Activated CD4-positive, alpha-beta T cell treated with anti-CD3 and anti-CD28 coated beads, Interleukin-2, amount 10 ng/mL, durations not matched to agents 24 days and 14 days (primary cell): ENCODE results near the gene XYLT2. TPM values are rescaled to one million over a fixed set of nuclear protein-coding genes. Genes with fewer than 3 reads are reported as not detected.
"Not testable (repeated sequence)": the region's sequence is repeated elsewhere in the genome, so short reads cannot be mapped to it uniquely, and the experiment has no call there.

ENCODE experiments used
- DNase-seq: peaks from one replicate; pipeline ENCODE4 v3.0.0; 2022
- H3K27ac Mint-ChIP-seq: one replicate; pipeline ENCODE4 v1.8.0; 2022; ENCODE audit warnings: mild to moderate bottlenecking, mixed read lengths
- H3K27me3 Mint-ChIP-seq: one replicate; pipeline ENCODE4 v1.8.0; 2022; ENCODE audit warnings: mixed read lengths
- H3K36me3 Mint-ChIP-seq: one replicate; pipeline ENCODE4 v1.8.0; 2022; ENCODE audit warnings: low read depth, mild to moderate bottlenecking, mixed read lengths
- H3K4me1 Mint-ChIP-seq: one replicate; pipeline ENCODE4 v1.8.0; 2021; ENCODE audit warnings: mixed read lengths
- H3K4me3 Mint-ChIP-seq: one replicate; pipeline ENCODE4 v1.8.0; 2022; ENCODE audit warnings: mild to moderate bottlenecking, moderate library complexity, mixed read lengths
- H3K9me3 Mint-ChIP-seq: one replicate; pipeline ENCODE4 v1.8.0; 2021; ENCODE audit warnings: mixed read lengths
- intact Hi-C: fragments of 100-400 bp; cut with micrococcal nuclease; formaldehyde crosslinking; loops from one replicate; pipeline ENCODE4 v1.15.1; 2023
- total RNA-seq: library from RNA; stranded (reverse); gene quantifications from 2 replicates; pipeline ENCODE4 v1.2.3, GENCODE V29; 2022

Gene XYLT2
- total RNA-seq, 1 donor from 2014 or later = 65.3 TPM

GRCh38 chr17:50329716-50330115 is 16.2 kb upstream of the XYLT2 start:
- Mint-ChIP-seq H3K36me3 (no peaks in the 10 kb centered on the region), H3K9me3 (no peaks in the 10 kb centered on the region), H3K4me1 (peaks cover 16% of the 10 kb centered on the region), H3K4me3 (no peak overlapping the region), H3K27ac (no peak overlapping the region), H3K27me3 (peaks cover 2% of the 10 kb centered on the region)
- intact Hi-C loops = no loop called here
- no peak for DNase-seq

GRCh38 chr17:50330151-50330775 is 15.7 kb upstream of the XYLT2 start:
- H3K27ac Mint-ChIP-seq = peak overlapping the region; percentile 29
- DNase-seq = no peak
- peaks cover 2% of the 10 kb centered on the region for H3K27me3 Mint-ChIP-seq
- intact Hi-C loops = no loop called here
- no peaks in the 10 kb centered on the region for H3K36me3 Mint-ChIP-seq
- no peaks in the 10 kb centered on the region for H3K9me3 Mint-ChIP-seq
- peaks cover 16% of the 10 kb centered on the region for H3K4me1 Mint-ChIP-seq
- H3K4me3 Mint-ChIP-seq = no peak overlapping the region

- no peaks in the 10 kb centered on the region for H3K9me3 Mint-ChIP-seq
- peak overlapping the region; percentile 74 for H3K27ac Mint-ChIP-seq
- no peak overlapping the region for H3K4me3 Mint-ChIP-seq
- no peaks in the 10 kb centered on the region for H3K36me3 Mint-ChIP-seq
- peaks cover 2% of the 10 kb centered on the region for H3K27me3 Mint-ChIP-seq
- H3K4me1 Mint-ChIP-seq = peaks cover 14% of the 10 kb centered on the region
- intact Hi-C loops = no loop called here
- no peak for DNase-seq
Measured at GRCh38 chr17:50331085-50331791, 14.7 kb upstream of the XYLT2 start.

GRCh38 chr17:50332196-50332595 is 13.7 kb upstream of the XYLT2 start:
- DNase-seq = no peak
- Mint-ChIP-seq H3K9me3 (no peaks in the 10 kb centered on the region), H3K4me3 (no peak overlapping the region), H3K27me3 (peaks cover 2% of the 10 kb centered on the region), H3K27ac (peak overlapping the region; percentile 58), H3K4me1 (peaks cover 11% of the 10 kb centered on the region), H3K36me3 (no peaks in the 10 kb centered on the region)
- intact Hi-C loops = no loop called here

GRCh38 chr17:50333291-50334057 is 12.5 kb upstream of the XYLT2 start:
- intact Hi-C loops, H3K36me3 Mint-ChIP-seq: not testable (repeated sequence)

GRCh38 chr17:50337956-50338355 is 8.0 kb upstream of the XYLT2 start:
- Mint-ChIP-seq H3K4me1 (peaks cover 7% of the 10 kb centered on the region), H3K27me3 (peaks cover 5% of the 10 kb centered on the region), H3K27ac (no peak overlapping the region), H3K36me3 (peaks cover 2% of the 10 kb centered on the region), H3K9me3 (peaks cover 11% of the 10 kb centered on the region), H3K4me3 (no peak overlapping the region)
- intact Hi-C loops = no loop called here
- DNase-seq = no peak

More at GRCh38 chr17:50333291-50334057, 12.5 kb upstream of the XYLT2 start:
- not testable (repeated sequence) for H3K9me3 Mint-ChIP-seq, H3K27me3 Mint-ChIP-seq, DNase-seq, H3K27ac Mint-ChIP-seq
- Mint-ChIP-seq H3K4me3 (peak overlapping the region; percentile 58), H3K4me1 (peaks cover 11% of the 10 kb centered on the region)

- H3K4me1 Mint-ChIP-seq = peaks cover 4% of the 10 kb centered on the region
- peaks cover 11% of the 10 kb centered on the region for H3K9me3 Mint-ChIP-seq
- DNase-seq = no peak
- no peak overlapping the region for H3K27ac Mint-ChIP-seq
- peaks cover 5% of the 10 kb centered on the region for H3K27me3 Mint-ChIP-seq
- intact Hi-C loops = no loop called here
- H3K4me3 Mint-ChIP-seq = no peak overlapping the region
- peaks cover 2% of the 10 kb centered on the region for H3K36me3 Mint-ChIP-seq
Measured at GRCh38 chr17:50338645-50339044, 7.3 kb upstream of the XYLT2 start.

GRCh38 chr17:50339381-50339780 is 6.5 kb upstream of the XYLT2 start:
- Mint-ChIP-seq H3K36me3 (peaks cover 2% of the 10 kb centered on the region), H3K27me3 (peaks cover 5% of the 10 kb centered on the region), H3K4me3 (no peak overlapping the region), H3K4me1 (no peaks in the 10 kb centered on the region), H3K9me3 (peaks cover 11% of the 10 kb centered on the region), H3K27ac (no peak overlapping the region)
- DNase-seq = no peak
- intact Hi-C loops = no loop called here

GRCh38 chr17:50344731-50345365 is 1.1 kb upstream of the XYLT2 start:
- Mint-ChIP-seq H3K27me3 (peaks cover 3% of the 10 kb centered on the region), H3K4me1 (peaks cover 30% of the 10 kb centered on the region), H3K36me3 (peaks cover 3% of the 10 kb centered on the region), H3K27ac (peak overlapping the region; percentile 80), H3K9me3 (no peaks in the 10 kb centered on the region), H3K4me3 (peak overlapping the region; percentile 84)
- intact Hi-C loops = loop anchor here (5.0 kb wide), 1 partner anchor 38 kb away; no protein-coding TSS in a partner anchor
- DNase-seq = no peak

- H3K4me3 Mint-ChIP-seq = peak overlapping the region; percentile 95
- DNase-seq = peak; percentile 87
- H3K9me3 Mint-ChIP-seq = no peaks in the 10 kb centered on the region
- peaks cover 9% of the 10 kb centered on the region for H3K36me3 Mint-ChIP-seq
- no peaks in the 10 kb centered on the region for H3K27me3 Mint-ChIP-seq
- peaks cover 35% of the 10 kb centered on the region for H3K4me1 Mint-ChIP-seq
- H3K27ac Mint-ChIP-seq = peak overlapping the region; percentile 89
- intact Hi-C loops = loop anchor here (1.0 to 5.0 kb wide), 3 partner anchors 16 to 51 kb away; partner anchors contain the start of gene LRRC59
Measured at GRCh38 chr17:50346313-50347116, 589 bp downstream of the XYLT2 start.

- Mint-ChIP-seq H3K4me1 (peaks cover 40% of the 10 kb centered on the region), H3K27ac (peak overlapping the region; percentile 89), H3K4me3 (peak overlapping the region; percentile 95), H3K27me3 (no peaks in the 10 kb centered on the region), H3K9me3 (no peaks in the 10 kb centered on the region), H3K36me3 (peaks cover 15% of the 10 kb centered on the region)
- no peak for DNase-seq
- intact Hi-C loops = loop anchor here (5.0 kb wide), 1 partner anchor 40 kb away; no protein-coding TSS in a partner anchor
Measured at GRCh38 chr17:50347117-50347893, 1.4 kb downstream of the XYLT2 start.

GRCh38 chr17:50347894-50348291 is 2.0 kb downstream of the XYLT2 start:
- Mint-ChIP-seq H3K27me3 (no peaks in the 10 kb centered on the region), H3K9me3 (no peaks in the 10 kb centered on the region), H3K27ac (peak overlapping the region; percentile 21), H3K36me3 (peaks cover 17% of the 10 kb centered on the region), H3K4me1 (peaks cover 41% of the 10 kb centered on the region), H3K4me3 (peak overlapping the region; percentile 95)
- DNase-seq = no peak
- intact Hi-C loops = loop anchor here (5.0 kb wide), 1 partner anchor 41 kb away; no protein-coding TSS in a partner anchor
